Measurements from ENCODE around the gene CDC14B. TPM values are rescaled to one million over a fixed set of nuclear protein-coding genes. Genes with fewer than 3 reads are reported as not detected.
"Not testable (repeated sequence)": the region's sequence is repeated elsewhere in the genome, so short reads cannot be mapped to it uniquely, and the experiment has no call there.

The CDC14B gene
- total RNA-seq, 4 donors from 2014 or later = 5.8 to 10.9 (median 8.0) TPM

DNA sequence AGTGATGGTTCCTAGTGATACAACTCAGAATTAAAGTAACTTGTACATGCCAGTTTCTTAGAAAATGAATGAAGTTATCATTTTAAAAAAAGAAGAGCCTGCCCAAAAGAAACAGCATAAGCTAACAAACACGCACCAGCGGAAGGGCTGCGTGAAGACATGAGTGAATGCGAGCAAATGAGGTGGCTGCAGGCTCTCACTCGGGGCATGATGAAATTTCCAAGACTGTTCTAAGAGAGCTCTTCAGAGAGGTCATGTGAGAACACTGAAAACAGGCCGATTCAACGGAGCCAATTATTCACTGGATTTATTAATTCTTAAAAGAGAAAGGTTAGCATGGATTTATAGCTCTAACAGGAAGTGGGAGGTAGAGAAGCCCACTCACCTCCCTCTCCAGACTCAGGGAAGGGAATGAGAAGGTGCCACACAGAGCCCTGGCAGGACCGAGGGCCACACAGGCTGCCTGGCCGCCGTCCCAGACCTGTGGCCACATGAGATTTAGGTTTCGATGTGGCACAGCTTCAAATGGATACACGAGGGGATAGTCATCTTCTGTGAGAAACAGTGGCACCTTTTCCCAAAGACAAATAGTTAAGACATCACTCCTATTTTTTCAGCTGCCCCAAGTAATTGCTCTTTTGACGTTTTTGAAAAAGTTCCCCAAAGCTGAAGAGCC lies 114.2 kb downstream of the CDC14B start:
- TF ChIP-seq POLR2A (IDR thresholded peaks at IDR 0.05) = no peak
- TF ChIP-seq, protein P1, sequence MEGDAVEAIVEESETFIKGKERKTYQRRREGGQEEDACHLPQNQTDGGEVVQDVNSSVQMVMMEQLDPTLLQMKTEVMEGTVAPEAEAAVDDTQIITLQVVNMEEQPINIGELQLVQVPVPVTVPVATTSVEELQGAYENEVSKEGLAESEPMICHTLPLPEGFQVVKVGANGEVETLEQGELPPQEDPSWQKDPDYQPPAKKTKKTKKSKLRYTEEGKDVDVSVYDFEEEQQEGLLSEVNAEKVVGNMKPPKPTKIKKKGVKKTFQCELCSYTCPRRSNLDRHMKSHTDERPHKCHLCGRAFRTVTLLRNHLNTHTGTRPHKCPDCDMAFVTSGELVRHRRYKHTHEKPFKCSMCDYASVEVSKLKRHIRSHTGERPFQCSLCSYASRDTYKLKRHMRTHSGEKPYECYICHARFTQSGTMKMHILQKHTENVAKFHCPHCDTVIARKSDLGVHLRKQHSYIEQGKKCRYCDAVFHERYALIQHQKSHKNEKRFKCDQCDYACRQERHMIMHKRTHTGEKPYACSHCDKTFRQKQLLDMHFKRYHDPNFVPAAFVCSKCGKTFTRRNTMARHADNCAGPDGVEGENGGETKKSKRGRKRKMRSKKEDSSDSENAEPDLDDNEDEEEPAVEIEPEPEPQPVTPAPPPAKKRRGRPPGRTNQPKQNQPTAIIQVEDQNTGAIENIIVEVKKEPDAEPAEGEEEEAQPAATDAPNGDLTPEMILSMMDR (IDR thresholded peaks at IDR 0.05) = no peak
- 70 to 72% methylated on average over 13 of the region's 13 CpGs for WGBS, 2 donors
- H3K4me3 ChIP-seq (ENCODE audit: low read depth, poor library complexity, severe bottlenecking) = no peak overlapping the region
- intact Hi-C loops (cut with DNase I; ENCODE audit: low total_unique reads) = no loop called here
- no peak for DNase-seq (ENCODE audit: low spot score in 2 of 2)

DNA sequence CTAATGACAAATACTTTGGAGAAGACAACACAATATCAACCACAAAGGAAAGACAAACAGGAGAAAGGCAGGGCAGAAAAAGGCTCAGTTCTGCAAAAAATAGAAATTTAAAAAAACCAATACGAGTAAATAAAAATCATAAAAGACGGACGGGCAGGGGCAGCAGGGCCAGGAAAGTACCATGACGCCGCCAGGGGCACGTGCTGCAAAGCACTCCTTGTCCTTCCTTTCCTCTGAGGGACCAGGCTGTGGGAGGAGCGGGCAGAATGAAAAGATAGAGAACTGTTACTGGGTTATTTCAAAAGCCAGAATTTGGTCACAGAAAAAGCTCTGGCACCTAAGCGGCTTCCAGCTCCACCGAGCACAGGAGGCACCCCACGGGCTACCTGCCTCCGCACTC lies 115.7 kb downstream of the CDC14B start:
- no peak for TF ChIP-seq POLR2A (IDR thresholded peaks at IDR 0.05)
- TF ChIP-seq, protein P1 (IDR thresholded peaks at IDR 0.05) = no peak
- WGBS, 2 donors = 88 to 96% methylated on average over 11 of the region's 11 CpGs

DNA sequence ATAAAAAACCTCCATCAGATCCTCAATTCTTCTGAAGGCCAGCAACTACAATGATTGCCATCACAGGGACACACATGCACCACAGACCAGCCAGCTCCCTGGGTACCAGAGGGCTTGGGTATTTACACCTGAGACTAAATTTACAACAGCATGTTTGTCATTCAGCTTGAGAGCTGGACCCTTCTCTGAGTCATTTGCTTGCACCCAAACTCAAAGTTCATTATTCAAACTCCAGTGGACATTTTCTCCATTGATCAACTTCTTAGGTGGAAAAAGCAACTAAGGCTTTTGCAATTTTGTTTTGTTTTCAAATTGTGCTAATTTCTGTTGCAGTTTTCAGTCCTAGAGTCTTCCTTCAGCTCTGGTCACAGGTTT lies 116.3 kb downstream of the CDC14B start:
- intact Hi-C loops (cut with DNase I; ENCODE audit: low total_unique reads); H3K4me3 ChIP-seq (ENCODE audit: low read depth, poor library complexity, severe bottlenecking); DNase-seq (ENCODE audit: low spot score in 2 of 2): not testable (repeated sequence)

More for the DNA sequence above, 115.7 kb downstream of the CDC14B start:
- intact Hi-C loops (cut with DNase I; ENCODE audit: low total_unique reads) = no loop called here
- DNase-seq (ENCODE audit: low spot score in 2 of 2) = no peak
- no peak overlapping the region for H3K4me3 ChIP-seq (ENCODE audit: low read depth, poor library complexity, severe bottlenecking)

DNA sequence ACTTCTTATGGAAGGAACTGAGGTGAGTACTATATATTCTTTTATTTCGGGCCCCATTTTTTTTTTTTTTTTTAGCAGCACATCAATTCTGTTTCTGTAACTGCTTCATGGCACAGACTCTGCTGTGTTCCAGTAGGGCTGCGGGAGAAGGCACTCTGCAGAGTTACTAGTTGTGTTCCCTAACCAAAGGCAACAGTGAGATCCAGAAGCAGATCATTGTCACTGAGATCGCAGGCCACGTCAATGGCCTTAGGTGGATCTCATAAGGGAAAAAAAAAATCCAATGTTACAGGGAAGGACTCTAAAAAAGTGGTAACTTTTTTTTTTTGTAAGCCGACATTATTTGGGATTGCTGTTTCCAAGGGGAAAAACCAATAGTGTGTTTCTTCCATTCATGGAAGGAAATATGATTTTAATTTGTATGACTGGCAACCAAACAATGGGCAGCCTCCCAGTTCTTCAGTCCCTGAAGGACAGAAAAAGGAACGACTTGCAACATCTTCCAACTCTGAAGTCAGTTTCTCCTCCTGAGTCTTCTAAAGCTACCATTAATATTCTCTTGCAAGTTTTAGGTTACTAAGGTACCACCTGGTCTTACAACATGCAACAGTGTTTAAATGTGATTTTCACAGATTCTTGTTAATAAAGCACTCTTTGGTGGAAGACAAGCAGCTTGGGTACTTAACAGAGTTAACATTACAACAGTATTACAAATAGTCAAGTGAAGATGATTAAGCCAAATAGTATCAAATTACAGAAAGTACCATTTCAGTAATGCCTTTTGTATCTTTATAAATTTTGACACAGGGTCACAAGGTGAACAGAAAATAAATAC lies 116.9 kb downstream of the CDC14B start:
- 52 to 64% methylated on average over 6 of the region's 6 CpGs for WGBS, 2 donors
- DNase-seq (ENCODE audit: low spot score in 2 of 2) = peak in 1 of 2 donors; percentile 54
- intact Hi-C loops (cut with DNase I; ENCODE audit: low total_unique reads) = no loop called here
- no peak for TF ChIP-seq POLR2A (IDR thresholded peaks at IDR 0.05)
- TF ChIP-seq, protein P1 (IDR thresholded peaks at IDR 0.05) = no peak
- no peak overlapping the region for H3K4me3 ChIP-seq (ENCODE audit: low read depth, poor library complexity, severe bottlenecking)

DNA sequence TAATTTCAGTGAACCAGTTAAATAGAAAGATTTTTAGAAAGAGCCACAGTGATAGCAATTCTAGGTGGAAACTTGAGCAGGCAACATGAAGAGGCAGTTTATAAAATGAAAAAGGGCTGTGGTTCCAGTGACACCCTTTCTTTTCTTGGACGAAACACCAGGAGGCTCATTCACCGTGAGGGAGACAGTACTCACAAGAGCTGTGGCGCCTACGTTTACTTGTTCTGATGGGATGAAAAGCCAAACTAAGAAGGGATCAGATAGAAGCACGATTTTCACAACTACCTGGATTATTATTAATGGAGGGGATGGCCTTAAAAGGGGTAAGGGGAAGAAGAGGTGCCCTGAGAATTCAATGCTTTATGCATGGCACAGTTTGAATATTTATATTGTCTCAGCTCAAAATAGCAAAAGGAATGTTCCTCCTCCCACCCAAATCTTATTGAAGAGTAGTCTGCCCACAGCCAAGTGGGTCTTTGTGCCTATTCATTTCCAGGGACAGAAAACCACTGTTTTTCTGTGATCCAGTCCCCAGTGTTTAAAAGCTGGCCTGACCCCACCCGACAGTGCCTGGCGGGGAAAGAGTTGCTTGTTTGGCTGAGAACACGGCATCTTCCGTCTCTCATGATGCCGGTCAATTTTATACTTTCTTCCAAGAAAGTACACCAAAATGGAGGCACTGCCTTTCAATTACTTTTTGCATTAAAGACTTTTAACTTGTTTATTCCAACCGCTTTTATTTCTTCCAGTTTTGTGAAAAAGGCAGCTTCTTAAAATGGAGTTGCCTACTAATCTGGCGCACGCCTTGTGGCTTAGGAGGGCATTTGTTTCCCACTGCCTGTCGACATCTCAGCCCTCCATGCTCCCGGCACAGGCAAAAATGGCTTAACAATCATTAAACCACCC lies 117.8 kb downstream of the CDC14B start:
- intact Hi-C loops (cut with DNase I; ENCODE audit: low total_unique reads) = no loop called here
- H3K4me3 ChIP-seq (ENCODE audit: low read depth, poor library complexity, severe bottlenecking) = no peak overlapping the region
- WGBS, 2 donors = 61 to 78% methylated on average over 15 of the region's 15 CpGs
- TF ChIP-seq POLR2A (IDR thresholded peaks at IDR 0.05) = no peak
- TF ChIP-seq, protein P1 (IDR thresholded peaks at IDR 0.05) = no peak
- no peak for DNase-seq (ENCODE audit: low spot score in 2 of 2)

Measured in lower leg skin (tissue), 4 donors.